Parathyroid adenoma (tissue), 2 donors: ENCODE measurements around the gene USF1.
"Not testable (repeated sequence)": the region's sequence is repeated elsewhere in the genome, so short reads cannot be mapped to it uniquely, and the experiment has no call there.

ENCODE experiments used
- H2AFZ ChIP-seq: fragments of 300-600 bp; sonication (generic); one replicate; pipeline ENCODE4 v1.7.0; 2017; ENCODE audit warnings: antibody characterized with exemption, mild to moderate bottlenecking
- H3K27ac ChIP-seq: fragments of 300-600 bp; sonication (generic); one replicate; pipeline ENCODE4 v1.7.0; 2017
- H3K27me3 ChIP-seq: fragments of 300-600 bp; sonication (generic); one replicate; pipeline ENCODE4 v1.7.0; 2017; ENCODE audit warnings: low read length; ENCODE audit not compliant: control insufficient read depth, insufficient read depth
- H3K36me3 ChIP-seq: fragments of 300-600 bp; sonication (generic); one replicate; pipeline ENCODE4 v1.7.0; 2017; ENCODE audit warnings: low read length; ENCODE audit not compliant: control insufficient read depth, insufficient read depth
- H3K4me1 ChIP-seq: fragments of 300-600 bp; sonication (generic); one replicate; pipeline ENCODE4 v1.7.0; 2017; ENCODE audit warnings: control low read depth
- H3K4me2 ChIP-seq: fragments of 300-600 bp; sonication (generic); one replicate; pipeline ENCODE4 v1.7.0; 2017; ENCODE audit warnings: low read length
- H3K4me3 ChIP-seq: fragments of 300-600 bp; sonication (generic); one replicate; pipeline ENCODE4 v1.7.0; 2017; ENCODE audit warnings: low read depth, low read length
- H3K79me2 ChIP-seq: fragments of 300-600 bp; sonication (generic); one replicate; pipeline ENCODE4 v1.7.0; 2017; ENCODE audit warnings: control low read depth
- H3K9ac ChIP-seq: fragments of 300-600 bp; sonication (generic); one replicate; pipeline ENCODE4 v1.7.0; 2017; ENCODE audit warnings: mild to moderate bottlenecking
- H3K9me3 ChIP-seq: fragments of 300-600 bp; sonication (generic); one replicate; pipeline ENCODE4 v1.7.0; 2017; ENCODE audit warnings: low read length; ENCODE audit not compliant: control insufficient read depth
- CTCF ChIP-seq: fragments of 300-600 bp; sonication (generic); IDR thresholded peaks from one replicate; pipeline ENCODE4 v1.7.0; 2017; ENCODE audit warnings: antibody characterized with exemption, mild to moderate bottlenecking
- donor health status: primary hyperparathyroidism.

USF1 gene

GRCh38 chr1:161033751-161034150, 12.0 kb downstream of the USF1 start:
- H3K4me1 ChIP-seq, result no peaks in the 10 kb centered on the region

GRCh38 chr1:161032409-161032808, 13.4 kb downstream of the USF1 start:
- Histone ChIP-seq H3K27ac (no peak overlapping the region), H3K4me3 (no peak overlapping the region), H3K4me2 (no peak overlapping the region), H2AFZ (no peak overlapping the region), H3K9ac (no peak overlapping the region), H3K36me3 (no peaks in the 10 kb centered on the region), H3K4me1 (no peaks in the 10 kb centered on the region), H3K27me3 (no peaks in the 10 kb centered on the region), H3K79me2 (peaks cover 4% of the 10 kb centered on the region), H3K9me3 (no peaks in the 10 kb centered on the region)
- TF ChIP-seq CTCF, result no peak

More at GRCh38 chr1:161033751-161034150, 12.0 kb downstream of the USF1 start:
- no peak for TF ChIP-seq CTCF
- no peaks in the 10 kb centered on the region for H3K9me3 ChIP-seq
- H3K27ac ChIP-seq, result no peak overlapping the region
- no peak overlapping the region for H3K4me3 ChIP-seq
- peaks cover 4% of the 10 kb centered on the region for H3K79me2 ChIP-seq
- no peaks in the 10 kb centered on the region for H3K36me3 ChIP-seq
- no peak overlapping the region for H3K4me2 ChIP-seq
- no peaks in the 10 kb centered on the region for H3K27me3 ChIP-seq
- no peak overlapping the region for H3K9ac ChIP-seq
- H2AFZ ChIP-seq, result no peak overlapping the region

GRCh38 chr1:161031874-161032273, 13.9 kb downstream of the USF1 start:
- no peak for TF ChIP-seq CTCF
- no peak overlapping the region for H3K4me3 ChIP-seq
- no peak overlapping the region for H3K4me2 ChIP-seq
- H3K27me3 ChIP-seq, result no peaks in the 10 kb centered on the region
- H3K9ac ChIP-seq, result no peak overlapping the region
- no peaks in the 10 kb centered on the region for H3K4me1 ChIP-seq
- no peaks in the 10 kb centered on the region for H3K9me3 ChIP-seq
- H3K79me2 ChIP-seq, result peaks cover 4% of the 10 kb centered on the region
- H2AFZ ChIP-seq, result no peak overlapping the region
- no peak overlapping the region for H3K27ac ChIP-seq
- H3K36me3 ChIP-seq, result no peaks in the 10 kb centered on the region

GRCh38 chr1:161029466-161029865, 16.3 kb downstream of the USF1 start:
- not testable (repeated sequence) for H3K9me3 ChIP-seq, H3K27me3 ChIP-seq, H3K9ac ChIP-seq, H3K4me3 ChIP-seq, H3K4me1 ChIP-seq, H2AFZ ChIP-seq, H3K27ac ChIP-seq, H3K4me2 ChIP-seq, H3K79me2 ChIP-seq, H3K36me3 ChIP-seq

- H3K4me3 ChIP-seq, H3K4me2 ChIP-seq, H2AFZ ChIP-seq, H3K9me3 ChIP-seq, H3K79me2 ChIP-seq, H3K27me3 ChIP-seq, H3K36me3 ChIP-seq, H3K4me1 ChIP-seq, H3K27ac ChIP-seq, H3K9ac ChIP-seq: not testable (repeated sequence)
These were observed 18.8 kb downstream of the USF1 start for GRCh38 chr1:161026954-161027353.

- not testable (repeated sequence) for H3K27ac ChIP-seq, H3K9me3 ChIP-seq, H3K4me3 ChIP-seq, H2AFZ ChIP-seq, H3K4me1 ChIP-seq, H3K79me2 ChIP-seq, H3K4me2 ChIP-seq, H3K27me3 ChIP-seq, H3K9ac ChIP-seq, H3K36me3 ChIP-seq
These were observed 23.3 kb downstream of the USF1 start for GRCh38 chr1:161022432-161022831.
